T-helper 22 cell (primary cell): ENCODE results near the gene FBXO44.
A peak's percentile ranks its signal among the peaks of the same experiment; 100 is the strongest.

ENCODE experiments used
- DNase-seq: peaks from one replicate; pipeline ENCODE4 v3.0.0-alpha.2; 2020; ENCODE audit warnings: low read depth

The FBXO44 gene

DNA sequence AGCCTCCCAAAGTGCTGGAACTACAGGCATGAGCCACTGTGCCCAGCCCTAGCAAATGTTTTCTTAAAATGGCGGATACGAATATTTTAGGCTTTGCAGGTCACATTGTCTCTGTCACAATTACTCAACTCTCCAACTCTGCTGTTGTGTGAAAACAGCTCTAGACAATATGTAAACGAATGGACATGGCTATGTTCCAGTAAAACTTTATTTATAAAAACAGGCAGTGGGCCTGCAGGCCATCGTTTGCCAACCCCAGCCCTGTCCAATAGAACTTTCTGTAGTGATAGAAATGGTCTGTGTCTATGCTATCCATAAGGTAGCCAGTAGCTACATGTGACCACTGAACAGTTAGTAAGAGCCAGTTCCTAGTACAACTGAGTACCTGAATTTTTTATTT, 5.1 kb downstream of the FBXO44 start:
- DNase-seq: no peak

DNA sequence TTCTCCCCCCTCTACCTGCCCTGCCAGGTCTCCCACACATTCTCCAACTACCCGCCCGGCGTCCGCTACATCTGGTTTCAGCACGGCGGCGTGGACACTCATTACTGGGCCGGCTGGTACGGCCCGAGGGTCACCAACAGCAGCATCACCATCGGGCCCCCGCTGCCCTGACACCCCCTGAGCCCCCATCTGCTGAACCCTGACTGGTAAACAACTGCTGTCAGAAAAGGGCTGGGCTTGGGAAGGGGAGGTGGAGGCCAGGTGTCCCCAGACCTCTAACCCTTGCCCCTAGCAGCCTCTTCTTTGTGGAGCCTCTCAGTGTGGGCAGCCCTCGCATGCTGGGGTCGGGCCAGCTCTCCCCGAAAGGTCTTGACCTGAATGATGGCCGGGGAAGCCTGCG, 6.4 kb downstream of the FBXO44 start:
- DNase-seq: no peak

DNA sequence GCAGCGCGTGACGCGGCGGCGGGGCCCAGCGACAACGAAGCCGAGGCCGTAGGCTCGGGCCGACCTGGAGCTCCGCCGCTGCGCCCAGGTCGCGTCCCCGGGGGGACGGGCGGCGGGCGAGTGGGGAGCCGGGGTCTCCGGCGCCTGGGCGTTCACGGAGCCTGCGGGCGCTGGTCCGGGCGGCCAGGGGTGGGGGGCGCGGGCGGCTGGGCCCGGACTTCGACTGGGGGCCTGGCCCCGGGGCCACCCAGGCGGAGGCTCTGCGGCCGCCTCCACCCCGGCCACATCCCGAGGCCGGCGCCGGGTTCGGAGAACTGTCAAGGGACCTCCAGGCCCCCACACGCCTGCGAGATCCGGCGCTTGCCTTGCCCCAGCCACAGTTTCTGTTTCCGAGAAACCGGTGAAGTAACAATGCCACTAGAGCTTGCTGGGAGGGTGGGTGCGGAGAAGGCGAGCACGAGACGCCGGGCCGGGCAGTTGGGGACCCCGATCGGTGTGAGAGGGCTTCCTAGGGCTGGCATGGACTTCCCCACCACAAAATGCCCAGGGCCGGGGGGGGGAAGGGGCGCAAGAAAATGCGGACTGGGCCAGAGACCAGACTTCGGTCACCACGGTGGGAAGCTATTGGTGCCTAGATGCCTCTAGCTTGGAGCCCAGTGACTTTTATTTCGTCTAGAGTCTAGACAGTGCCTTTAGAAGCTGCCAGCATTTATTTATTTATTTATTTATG, 9.8 kb downstream of the FBXO44 start:
- DNase-seq: no peak

DNA sequence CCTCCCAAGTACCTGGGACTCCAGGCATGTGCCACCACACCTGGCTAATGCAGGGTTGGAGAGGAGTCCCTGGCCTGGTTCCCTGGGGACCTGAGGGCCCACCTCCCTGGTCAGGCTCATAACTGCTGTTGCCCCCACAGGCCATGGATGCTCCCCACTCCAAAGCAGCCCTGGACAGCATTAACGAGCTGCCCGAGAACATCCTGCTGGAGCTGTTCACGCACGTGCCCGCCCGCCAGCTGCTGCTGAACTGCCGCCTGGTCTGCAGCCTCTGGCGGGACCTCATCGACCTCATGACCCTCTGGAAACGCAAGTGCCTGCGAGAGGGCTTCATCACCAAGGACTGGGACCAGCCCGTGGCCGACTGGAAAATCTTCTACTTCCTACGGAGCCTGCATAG, 13.8 kb downstream of the FBXO44 start:
- no peak for DNase-seq

DNA sequence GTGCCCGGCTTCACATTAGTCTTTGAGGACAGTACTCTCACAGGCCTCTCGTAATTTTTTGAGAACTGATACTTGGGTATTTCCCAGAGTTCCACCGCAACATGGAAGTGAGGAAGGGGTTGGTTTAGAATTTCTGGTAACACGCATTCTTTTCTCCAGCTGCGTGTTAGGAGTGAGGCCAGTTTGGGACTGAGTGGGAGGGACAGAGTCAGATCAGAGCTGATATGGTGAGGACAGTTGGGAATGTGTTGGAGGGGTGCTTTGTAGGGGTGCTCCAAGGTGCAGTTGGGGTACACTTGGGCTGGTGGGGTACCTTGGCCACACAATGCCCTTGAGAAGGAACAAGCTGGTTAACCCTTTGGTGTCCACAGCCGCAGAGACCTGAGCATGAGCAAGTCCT, 16.1 kb downstream of the FBXO44 start:
- no peak for DNase-seq

DNA sequence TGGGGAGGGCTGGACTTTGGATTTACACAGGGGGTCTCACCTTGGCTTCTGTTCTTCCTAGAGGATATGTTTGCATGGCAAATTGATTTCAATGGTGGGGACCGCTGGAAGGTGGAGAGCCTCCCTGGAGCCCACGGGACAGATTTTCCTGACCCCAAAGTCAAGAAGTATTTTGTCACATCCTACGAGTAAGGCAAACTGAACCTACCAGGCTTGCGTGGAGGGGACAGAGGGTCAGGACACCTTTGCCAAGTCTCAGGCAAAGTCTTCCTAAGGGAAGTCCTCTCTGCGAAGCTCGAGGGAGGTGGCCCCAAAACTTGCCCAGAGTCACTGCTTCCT, 16.5 kb downstream of the FBXO44 start:
- DNase-seq: no peak

DNA sequence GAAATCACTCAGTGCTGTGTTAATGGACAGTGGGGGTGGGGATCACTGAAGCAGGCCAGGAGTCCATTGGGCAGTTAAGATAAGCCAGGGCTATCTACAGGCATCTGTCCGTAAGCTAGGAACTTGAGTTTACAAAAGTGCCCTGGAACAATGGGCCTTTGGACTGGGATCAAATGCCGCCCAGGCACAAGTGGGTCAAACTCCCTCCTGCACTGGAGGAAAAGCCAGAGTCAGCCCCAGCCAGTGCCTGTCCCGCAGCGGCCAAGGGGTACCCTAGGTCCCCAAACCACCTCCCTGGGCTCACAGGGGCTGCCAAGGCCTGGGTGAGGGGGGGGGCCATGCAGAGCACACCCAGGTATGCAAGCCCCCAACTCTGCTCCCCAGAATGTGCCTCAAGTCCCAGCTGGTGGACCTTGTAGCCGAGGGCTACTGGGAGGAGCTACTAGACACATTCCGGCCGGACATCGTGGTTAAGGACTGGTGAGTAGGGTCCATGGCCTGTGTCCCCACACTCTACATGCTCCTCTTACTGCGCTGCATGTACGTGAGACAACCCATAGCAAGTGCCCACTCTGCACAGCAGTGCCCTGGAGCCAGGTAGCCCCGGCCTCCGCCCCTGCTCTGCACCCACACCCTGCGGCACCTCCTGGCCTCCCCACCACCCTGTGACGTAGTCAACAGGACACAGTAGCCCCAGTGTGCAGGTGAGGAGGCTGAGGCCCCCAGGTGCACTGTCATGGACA, 17.0 kb downstream of the FBXO44 start:
- no peak for DNase-seq

DNA sequence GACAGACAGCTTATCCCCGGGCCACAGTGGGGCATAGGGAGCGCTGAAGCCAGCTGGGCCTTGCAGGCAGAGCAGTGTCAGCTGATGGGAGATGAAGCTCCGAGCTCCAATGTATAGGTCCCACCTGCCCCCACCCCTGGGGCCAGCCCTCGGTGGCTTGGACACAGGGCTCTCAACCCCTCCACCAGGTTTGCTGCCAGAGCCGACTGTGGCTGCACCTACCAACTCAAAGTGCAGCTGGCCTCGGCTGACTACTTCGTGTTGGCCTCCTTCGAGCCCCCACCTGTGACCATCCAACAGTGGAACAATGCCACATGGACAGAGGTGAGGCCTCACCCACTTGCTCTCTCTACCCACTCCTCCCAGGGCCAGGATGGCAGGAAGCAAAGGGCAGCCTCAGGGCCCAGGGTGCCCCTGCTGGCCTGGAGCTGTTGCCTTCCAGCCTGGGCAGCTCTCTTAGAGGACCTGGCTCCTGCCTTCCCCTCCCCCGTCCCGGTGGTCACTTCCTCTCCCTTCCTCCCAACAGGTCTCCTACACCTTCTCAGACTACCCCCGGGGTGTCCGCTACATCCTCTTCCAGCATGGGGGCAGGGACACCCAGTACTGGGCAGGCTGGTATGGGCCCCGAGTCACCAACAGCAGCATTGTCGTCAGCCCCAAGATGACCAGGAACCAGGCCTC, 18.6 kb downstream of the FBXO44 start:
- no peak for DNase-seq

DNA sequence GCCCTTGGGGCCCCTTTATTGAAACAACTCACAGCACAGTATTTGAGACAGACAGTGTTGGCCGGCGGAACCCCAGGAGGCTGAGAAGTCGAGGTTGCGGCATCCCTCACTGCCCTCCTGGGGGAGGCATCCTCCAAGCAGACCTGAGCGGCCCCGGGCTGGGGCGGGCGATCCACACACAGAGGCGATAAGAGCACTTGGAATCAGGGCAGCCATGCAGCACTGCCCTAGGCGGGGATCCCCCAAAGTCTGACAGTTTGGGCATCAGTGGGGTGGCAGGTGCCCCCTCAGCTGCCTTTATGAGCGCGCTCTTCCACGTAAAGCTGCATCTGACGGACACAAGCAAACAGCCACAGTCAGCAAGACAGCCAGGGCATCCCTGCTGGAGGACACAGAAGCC, 19.8 kb downstream of the FBXO44 start:
- no peak for DNase-seq

DNA sequence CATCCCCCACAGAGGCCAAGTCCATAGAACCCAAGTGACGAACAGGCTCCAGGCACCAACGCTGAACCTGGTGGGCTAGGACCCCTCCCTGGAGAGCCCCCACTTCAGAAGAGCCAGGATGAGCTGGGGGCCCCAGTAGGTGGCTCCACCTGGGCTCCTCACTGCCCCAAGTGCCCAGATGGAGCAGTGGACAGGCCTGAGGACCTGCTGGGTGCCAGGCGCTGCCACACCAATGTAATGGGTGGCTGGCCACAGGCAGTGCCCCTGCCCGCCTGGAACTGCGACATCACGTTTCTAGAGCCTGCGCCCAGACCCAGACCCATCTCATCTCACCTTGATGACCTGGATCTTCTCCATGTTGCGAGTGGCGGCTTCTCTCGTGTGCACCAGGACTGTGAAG, 20.6 kb downstream of the FBXO44 start:
- no peak for DNase-seq

DNA sequence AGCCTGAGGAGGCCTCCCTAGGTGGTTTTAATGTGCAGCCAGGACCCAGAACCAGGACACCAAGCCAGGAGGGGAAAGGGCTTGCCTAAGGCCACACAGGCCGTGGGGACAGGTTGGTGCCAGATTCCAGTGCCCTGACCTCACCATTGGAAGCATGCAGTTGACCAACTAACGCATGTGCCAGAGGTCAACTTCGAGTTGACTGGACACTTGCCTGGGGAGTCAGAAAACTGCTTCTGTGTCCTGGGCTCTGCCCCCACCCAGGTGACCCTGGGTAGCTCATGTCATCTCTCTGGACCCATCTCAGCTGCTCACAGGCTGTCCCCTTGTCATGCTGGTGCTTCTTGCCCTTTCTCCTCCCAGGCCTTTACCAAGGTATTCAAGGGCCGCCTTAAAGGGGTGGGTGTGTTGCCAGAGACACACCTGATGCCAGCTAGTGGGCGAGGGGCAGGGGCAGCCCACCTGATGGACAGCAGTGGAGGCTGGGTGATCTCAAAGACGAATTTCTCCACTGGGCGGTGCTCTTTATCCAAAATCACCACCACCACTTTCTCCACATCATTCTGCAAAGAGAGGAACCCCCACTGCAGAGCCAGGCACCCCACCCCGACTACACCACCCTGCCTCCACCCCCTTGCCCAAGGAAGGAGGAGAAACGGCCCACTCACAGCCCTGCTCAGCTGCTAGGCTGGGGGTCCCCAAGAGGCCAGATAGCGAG, 21.9 kb downstream of the FBXO44 start:
- no peak for DNase-seq

DNA sequence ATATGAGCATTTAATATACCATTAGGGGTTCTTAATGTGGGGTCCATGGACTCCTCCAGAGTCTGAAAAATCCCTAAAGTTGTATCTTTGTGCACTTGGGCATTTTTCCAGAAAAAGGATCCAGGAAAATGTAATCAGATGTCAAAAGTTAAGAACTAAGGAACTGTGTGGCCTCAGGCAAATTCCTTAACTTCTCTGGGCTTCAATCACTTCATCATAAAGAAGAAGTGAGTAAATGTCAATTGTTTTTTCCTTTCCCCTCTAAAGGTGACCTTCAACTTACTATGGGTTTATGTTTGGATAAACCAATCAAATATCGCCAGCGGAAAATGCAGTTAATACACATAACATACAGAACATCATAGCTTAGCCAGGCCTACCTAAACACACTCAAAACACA, 23.8 kb downstream of the FBXO44 start:
- DNase-seq: no peak

DNA sequence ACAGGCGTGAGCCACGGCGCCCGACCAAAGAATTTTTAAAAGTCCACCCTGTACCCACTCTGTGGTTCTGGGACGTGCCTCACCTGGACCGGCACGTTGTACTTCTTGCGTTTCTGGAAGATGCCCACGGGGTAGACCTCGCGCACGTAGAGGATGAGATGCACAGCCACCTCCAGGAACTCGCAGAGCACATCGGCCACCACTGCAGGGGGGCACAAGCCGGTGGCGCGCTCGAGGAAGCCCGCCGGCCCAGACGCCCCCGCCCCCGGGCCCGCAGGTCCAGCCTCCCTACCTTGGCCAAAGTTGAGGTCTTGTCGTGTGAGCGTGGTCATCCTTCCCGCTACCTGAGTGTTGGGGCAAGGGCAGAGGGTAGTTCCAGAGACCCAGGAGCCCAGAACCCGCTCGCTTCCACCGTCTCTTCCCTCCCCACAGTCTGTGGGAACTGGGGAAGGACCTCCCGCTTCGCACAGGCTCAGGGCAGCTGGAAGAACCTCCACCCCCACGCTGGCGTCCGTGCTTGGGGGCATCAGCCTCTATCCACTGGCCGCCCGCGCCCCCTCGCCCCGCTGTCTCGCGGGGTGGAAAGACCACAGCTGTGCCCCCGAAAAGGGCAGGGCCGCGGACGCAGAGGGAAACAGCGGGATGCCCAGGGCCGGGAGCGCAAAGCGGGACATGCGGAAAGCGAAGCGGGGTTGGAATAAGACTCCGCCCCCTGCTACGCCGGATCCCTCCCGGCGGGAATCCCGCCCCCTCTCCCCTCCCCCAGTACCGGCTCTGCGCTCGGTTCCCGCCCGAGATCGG, 25.8 kb downstream of the FBXO44 start:
- DNase-seq: no peak

DNA sequence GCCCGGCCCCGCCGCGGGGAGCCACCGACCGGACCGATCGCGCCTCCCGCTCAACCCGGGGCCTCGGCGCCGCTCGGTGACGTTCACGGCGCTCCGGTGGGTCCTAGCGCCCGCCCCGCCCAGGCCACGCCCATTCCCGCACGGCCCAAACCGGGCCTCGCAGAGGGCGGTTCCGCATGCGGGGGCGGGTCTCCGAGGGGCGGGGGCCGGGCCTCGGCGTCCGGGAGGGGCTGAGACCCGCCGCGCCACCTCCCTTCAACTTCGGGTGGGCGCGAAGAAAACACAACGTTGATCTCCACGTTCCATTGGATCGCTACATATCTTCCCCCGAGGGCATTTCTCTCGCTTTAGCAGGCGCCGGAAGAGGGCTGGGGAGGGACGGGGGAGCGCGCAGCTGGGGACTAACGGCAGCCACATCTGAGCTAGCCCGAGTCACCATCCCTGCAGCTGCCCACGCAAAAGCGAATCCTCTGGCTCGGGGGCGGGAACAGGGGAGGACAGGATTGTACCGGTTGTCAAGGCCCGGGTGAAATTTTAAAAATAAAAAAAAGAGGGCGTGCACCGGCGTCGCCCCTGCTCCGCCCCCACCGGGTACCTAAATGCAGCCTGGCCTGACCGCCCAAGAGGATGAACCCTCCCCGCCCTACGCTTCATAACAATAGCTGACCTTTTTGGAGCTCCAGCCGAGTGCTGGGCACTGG, 26.5 kb downstream of the FBXO44 start, which contains the start of gene MAD2L2:
Gene MAD2L2 (minus strand): TSS at position 78 of the 701 bp plus-strand sequence. CDS start 547 bp downstream, outside the sequence.
- peak; percentile 86 for DNase-seq

DNA sequence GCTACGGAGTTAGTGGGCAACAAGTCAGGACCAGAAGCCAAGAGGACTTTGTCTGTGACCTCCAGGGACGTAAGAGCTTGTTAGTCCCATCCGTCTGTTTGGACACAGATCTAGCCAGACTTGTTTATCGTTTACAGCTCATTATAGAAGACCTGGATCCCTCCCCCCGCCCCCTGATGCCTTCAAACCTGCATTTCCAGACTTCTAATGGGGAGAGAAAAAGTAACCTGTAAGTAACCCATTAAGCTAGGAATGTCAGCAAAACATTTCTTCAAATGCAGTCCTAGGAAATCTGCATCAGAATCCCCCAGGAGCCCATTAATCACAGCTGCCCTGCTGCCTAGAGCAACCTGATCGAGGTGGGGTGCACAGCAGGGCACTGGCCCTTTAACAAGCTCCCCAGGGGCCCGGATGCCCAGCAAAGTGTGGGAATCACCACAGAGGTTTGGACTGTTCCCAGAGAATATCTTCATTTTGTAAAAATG, 27.7 kb downstream of the FBXO44 start:
- DNase-seq: no peak

DNA sequence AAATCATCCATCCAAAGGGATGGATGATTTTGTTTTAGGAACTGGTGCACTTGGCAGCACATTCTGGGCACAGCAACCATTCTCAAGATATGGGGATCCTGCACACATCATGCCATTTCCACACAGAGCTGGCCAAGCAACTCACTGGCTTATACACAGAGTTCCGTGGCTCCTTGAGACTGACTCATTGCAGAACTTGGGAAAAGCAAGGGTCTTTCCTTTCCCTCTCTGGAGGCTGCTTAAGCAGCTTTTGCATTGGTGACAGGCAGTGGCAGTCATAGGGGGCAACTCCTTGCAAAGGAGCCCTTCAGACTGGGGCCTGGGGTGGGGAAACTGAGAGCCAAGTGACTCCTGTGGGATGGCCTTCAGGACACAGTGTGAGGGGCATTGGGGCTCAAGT, 28.1 kb downstream of the FBXO44 start:
- DNase-seq: no peak

DNA sequence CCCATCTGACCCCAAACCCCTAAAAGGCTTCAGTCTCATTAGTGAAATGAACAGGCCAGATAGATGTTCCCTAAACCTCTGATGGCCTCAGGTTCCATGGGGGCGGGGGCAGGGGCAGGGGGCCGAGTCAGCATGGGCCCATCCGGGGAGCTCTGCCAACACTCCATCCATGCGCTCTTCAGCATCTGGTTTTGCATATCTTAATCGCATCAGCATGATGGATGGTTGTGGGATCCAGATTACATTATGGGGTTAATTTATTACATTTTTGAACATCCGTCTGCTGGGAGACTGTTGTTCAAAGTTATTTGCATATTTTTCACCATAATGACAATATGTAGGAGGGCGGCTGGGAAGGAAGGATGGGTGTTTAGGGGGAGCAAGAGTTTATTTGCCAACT, 29.4 kb downstream of the FBXO44 start:
- no peak for DNase-seq

DNA sequence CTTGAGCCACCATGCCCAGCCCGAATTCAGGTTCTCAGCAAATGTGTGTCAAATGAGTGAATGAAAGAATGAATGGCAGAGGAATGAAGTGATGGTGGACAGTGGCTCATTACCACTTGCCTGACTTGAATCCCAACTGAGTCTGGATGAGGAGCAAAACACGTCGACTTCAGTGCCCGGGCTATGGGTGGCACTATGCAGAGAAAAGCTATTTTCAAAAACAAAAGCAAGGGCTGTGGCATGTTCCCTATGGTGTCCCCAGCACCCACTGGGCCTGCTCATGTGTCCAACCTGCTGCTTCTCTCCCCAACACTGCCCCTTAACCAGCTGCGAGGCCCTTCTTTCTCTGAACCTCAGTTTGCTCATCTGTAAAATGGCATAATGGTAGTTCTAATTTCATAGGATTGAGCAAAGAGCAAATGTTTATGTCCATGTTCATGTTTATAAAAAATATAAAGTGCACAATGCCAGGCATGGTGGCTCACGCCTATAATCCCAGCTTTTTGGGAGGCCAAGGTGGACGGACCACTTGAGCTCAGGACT, 30.6 kb downstream of the FBXO44 start:
- DNase-seq: no peak

DNA sequence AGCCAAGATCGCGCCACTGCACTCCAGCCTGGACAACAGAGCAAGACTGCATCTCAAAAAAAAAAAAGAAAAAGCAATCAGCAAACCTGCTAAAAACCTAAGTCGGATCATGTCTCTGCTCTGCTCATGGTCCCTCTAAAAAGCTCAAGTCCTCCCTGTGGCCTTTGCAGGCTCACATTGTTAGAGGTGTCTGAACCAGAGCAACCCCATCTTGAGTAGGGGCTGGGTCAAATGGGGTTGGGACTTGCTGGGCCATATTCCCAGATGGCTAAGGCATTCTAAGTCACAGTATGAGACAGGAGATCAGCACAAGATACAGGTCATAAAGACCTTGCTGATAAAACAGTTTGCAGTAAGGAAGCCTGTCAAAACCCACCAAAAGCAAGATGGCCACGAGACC, 33.8 kb downstream of the FBXO44 start:
- no peak for DNase-seq

DNA sequence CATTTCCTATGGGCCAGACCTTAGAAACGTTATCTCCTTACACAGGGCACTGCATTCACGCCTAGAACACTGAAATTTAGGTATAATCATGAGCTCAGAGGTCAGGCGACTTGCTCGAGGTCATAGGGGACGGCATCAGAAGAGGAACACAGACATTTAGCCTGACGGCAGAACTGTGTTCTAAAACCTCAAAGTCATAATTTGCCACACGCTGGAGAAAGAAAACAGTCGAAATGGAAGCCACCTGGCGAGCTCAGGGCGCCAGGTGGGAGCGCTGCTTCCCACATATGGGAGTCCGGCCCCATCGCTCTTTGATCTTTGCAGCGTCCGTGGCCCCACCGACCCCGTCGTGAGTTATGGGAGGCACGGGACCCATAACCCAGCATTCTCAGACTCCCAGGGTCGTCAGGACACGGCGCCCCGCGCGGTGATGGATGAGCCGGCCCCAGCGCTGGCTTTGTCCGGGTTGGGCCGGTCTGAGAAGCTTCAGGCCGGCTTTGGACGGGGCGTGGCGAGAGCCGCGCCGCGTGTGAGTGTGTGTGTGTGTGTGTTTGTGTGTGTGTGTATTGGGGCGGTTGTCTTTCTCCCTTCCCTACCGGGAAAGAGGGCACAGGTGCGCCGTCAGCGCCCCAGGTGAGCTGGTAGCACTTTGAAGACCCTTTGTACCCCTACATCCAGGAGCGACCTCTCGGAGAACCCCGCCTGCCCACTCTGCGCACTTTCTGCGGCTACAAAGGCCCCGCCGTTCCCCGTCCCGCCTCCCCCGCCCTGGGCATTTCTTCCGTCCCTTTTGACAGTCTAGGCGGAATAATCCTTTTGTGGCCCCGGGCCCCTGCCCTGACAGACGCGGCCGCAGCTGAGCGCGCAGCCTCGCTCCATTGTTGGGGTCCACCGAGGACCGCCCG, 36.0 kb downstream of the FBXO44 start:
- no peak for DNase-seq
